ENCODE measurements around the gene FSIP1.

The FSIP1 gene

GRCh38 chr15:39584662-39585388 is 197.8 kb downstream of the FSIP1 start:
- DNase-seq (ENCODE audit: low read depth in 2 of 3, low spot score in 2 of 3), result no peak

DNA sequence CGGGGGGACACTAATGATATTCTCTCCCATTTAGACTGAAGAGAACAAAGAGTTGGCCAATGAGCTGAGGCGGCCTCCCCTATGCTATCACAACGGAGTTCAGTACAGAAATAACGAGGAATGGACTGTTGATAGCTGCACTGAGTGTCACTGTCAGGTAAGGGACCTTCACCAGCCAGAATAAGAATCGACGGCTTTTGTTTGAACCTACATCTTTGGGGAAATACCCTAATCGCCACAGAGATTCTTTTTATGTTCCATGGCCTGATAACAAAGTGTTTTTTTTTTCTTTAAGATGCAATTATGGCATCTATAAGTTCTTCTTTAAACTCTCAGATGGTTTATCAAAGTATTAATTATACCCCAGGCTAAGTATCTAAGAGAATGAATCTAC is 198.4 kb downstream of the FSIP1 start:
- DNase-seq (ENCODE audit: low read depth in 2 of 3, low spot score in 2 of 3), result no peak

- DNase-seq (ENCODE audit: low read depth in 2 of 3, low spot score in 2 of 3), result no peak
Observed at GRCh38 chr15:39583596-39584265, 198.9 kb downstream of the FSIP1 start.

DNA sequence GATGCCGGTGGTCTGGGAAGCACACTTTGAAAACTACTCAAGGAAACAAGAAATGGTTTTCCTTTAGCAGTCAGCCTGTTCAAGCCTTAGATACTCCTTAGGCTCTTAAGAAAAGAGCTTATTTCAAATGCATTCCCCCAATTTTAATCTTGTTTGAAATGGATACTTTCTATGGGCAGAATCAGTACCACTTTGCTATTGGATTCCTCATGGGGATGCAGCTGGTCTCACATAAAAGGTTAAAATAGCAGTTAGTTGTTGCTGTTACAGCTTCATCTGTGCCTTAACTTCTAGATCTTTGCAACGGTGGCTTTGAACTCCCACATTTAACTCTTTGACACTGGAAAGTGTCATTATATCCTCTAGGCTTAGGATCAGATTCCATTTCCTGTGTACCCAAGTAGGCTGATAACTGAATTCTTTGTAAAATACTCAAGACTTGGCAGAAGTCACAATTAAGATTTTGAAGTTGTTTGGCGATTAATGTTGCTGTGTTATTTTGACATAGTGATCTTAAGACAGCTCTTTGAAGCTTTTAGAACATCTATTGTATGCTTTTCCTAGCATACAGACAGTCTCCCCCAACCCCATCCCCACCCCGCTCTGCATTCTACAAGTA is 199.6 kb downstream of the FSIP1 start:
- DNase-seq (ENCODE audit: low read depth in 2 of 3, low spot score in 2 of 3), result no peak

- DNase-seq (ENCODE audit: low read depth in 2 of 3, low spot score in 2 of 3), result no peak
Observed at GRCh38 chr15:39582286-39582976, 200.2 kb downstream of the FSIP1 start.

DNA sequence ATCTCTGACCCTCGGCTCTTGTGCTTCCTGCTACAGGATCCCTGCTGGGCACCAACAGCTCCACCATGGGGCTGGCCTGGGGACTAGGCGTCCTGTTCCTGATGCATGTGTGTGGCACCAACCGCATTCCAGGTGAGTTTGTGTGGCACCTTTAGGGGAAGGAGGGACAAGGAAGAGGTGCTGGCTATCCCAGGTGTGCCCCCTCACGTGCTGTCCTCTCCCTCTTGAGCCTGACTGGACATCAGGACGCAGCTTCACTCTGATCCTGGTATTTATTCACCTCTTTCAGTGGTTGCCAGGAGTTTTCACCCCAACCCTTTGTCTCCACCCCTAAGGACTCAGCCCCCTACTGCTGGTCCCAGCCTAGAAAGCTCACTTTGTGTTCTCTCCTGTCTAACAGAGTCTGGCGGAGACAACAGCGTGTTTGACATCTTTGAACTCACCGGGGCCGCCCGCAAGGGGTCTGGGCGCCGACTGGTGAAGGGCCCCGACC is 200.8 kb downstream of the FSIP1 start:
- DNase-seq (ENCODE audit: low read depth in 2 of 3, low spot score in 2 of 3), result no peak

GRCh38 chr15:39581242-39581792 is 201.3 kb downstream of the FSIP1 start:
- DNase-seq (ENCODE audit: low read depth in 2 of 3, low spot score in 2 of 3), result no peak

DNA sequence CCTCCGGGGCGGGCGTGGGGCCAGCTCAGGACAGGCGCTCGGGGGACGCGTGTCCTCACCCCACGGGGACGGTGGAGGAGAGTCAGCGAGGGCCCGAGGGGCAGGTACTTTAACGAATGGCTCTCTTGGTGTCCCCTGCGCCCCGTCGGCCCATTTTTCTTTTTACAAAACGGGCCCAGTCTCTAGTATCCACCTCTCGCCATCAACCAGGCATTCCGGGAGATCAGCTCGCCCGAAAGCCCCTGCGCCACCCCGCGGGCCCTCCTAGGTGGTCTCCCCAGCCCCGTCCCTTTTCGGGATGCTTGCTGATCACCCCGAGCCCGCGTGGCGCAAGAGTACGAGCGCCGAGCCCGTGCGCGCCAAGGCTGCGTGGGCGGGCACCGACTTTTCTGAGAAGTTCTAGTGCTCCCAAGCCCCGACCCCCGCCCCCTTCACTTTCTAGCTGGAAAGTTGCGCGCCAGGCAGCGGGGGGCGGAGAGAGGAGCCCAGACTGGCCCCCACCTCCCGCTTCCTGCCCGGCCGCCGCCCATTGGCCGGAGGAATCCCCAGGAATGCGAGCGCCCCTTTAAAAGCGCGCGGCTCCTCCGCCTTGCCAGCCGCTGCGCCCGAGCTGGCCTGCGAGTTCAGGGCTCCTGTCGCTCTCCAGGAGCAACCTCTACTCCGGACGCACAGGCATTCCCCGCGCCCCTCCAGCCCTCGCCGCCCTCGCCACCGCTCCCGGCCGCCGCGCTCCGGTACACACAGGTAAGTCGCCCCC is 202.0 kb downstream of the FSIP1 start, which contains the start of gene THBS1:
Gene THBS1 (plus strand): TSS at position 595 of the 757 bp plus-strand sequence. CDS start 779 bp downstream, outside the sequence.
- DNase-seq (ENCODE audit: low read depth in 2 of 3, low spot score in 2 of 3), result peak; percentile 14 to 37 (median 23)

GRCh38 chr15:39580117-39580484 is 202.5 kb downstream of the FSIP1 start:
- DNase-seq (ENCODE audit: low read depth in 2 of 3, low spot score in 2 of 3), result peak; percentile 74 to 95 (median 91)

- DNase-seq (ENCODE audit: low read depth in 2 of 3, low spot score in 2 of 3), result no peak
Observed at GRCh38 chr15:39579487-39580116, 203.0 kb downstream of the FSIP1 start.

- DNase-seq (ENCODE audit: low read depth in 2 of 3, low spot score in 2 of 3), result no peak
Observed at GRCh38 chr15:39578851-39579486, 203.7 kb downstream of the FSIP1 start.

- no peak for DNase-seq (ENCODE audit: low read depth in 2 of 3, low spot score in 2 of 3)
Observed at GRCh38 chr15:39575180-39575579, 207.5 kb downstream of the FSIP1 start.

DNA sequence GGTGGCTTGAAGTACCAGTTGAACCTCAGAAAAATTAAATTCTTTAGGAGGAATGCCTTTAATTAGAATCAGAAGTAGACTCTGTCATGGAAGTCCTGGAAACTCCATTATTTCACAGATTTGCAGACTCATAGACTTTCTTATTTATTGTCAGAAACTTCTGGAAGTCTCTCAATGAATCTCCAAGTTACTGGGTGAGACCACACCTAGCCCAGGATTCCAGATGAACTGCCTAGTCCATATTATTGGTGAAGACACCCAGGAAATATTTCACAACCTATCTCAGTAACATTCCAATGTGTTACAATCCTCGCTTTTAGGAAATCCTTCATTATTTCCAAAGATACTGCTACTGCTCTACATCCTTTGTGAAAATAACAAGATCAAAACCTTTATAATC is 208.2 kb downstream of the FSIP1 start:
- DNase-seq (ENCODE audit: low read depth in 2 of 3, low spot score in 2 of 3), result no peak

GRCh38 chr15:39573844-39574243 is 208.8 kb downstream of the FSIP1 start:
- DNase-seq (ENCODE audit: low read depth in 2 of 3, low spot score in 2 of 3), result no peak

DNA sequence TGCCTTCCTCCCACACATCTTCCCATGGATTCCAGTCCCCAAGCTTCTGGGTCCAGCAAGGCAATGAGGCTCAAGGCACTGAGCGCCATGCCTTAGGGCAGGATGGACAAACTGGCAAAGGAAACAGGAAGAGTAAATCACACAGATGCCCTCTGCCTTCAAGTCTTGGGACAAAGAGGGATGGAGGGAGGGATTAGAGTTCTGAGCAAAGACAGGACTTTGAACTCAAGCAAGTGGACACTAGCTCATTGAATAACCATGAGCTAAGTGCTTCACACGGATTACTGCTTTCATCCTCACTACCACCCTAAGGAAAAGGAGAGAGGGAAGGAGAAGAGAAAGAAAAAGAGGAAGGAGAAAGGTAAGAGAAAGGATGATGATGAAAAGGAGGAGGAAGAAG is 209.4 kb downstream of the FSIP1 start:
- DNase-seq (ENCODE audit: low read depth in 2 of 3, low spot score in 2 of 3), result no peak

GRCh38 chr15:39565851-39566250 is 216.8 kb downstream of the FSIP1 start:
- DNase-seq (ENCODE audit: low read depth in 2 of 3, low spot score in 2 of 3), result no peak

DNA sequence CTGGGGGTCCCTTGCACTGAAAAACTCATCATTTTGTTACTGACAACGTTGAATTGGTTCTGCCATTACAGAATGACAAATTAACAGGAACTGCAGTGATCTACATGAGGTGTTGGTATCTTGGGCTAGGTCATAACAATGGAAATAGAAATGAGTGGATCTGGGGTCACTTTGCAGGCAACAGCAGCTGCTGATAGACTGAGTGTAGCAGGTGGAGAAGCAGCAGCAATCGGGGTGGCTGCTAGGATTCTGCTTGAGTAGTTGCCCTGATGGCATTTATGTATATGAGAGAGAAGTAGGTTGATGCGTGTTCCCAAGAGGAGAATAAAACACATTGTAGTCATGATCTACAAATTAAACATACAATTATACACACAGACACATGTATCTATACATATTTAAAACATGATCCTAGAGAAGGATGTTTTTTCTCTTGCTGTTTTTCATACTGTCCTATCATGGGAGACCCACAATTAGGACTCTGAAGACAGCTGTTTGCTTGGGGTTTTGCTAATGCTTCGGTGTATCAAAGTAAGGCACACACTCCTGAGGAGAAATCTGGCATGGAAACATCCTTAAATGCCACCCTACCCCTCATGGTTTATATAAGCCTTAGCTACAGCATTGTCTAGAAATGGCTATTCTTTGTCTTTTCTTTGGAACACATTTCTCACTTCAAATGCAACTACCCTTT is 217.5 kb downstream of the FSIP1 start:
- DNase-seq (ENCODE audit: low read depth in 2 of 3, low spot score in 2 of 3), result no peak

GRCh38 chr15:39558421-39558820 is 224.2 kb downstream of the FSIP1 start:
- DNase-seq (ENCODE audit: low read depth in 2 of 3, low spot score in 2 of 3), result no peak

DNA sequence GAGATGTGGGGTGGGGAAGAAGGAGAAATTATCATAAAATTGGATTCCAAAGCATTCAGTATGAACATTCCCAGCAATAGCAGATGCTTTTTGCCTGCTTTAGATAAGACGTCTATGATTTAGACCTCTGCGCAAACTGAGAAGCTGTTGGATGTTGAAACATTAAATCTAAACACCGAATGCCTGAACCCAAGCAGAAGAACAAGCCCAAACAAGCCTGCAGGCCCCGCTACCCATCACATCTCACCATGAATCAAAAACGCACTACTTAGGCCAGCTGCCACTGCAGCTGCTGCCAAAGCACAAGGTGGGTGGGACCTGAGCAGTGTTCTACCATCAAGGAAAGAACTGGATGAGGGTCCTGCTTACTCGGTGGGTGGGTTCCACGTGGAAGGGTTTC is 226.2 kb downstream of the FSIP1 start:
- no peak for DNase-seq (ENCODE audit: low read depth in 2 of 3, low spot score in 2 of 3)
